Tibial nerve (tissue), 4 donors: ENCODE results near the gene BIVM. TPM values are rescaled to one million over a fixed set of nuclear protein-coding genes. Genes with fewer than 3 reads are reported as not detected.

Source experiments
- DNase-seq, 2 donors: peaks; one replicate each; pipeline ENCODE4 v3.0.0-alpha.2; 2019; ENCODE audit warnings: low spot score in 2 of 2
- H3K27ac ChIP-seq, 4 donors: fragments of 200-600 bp; sonication (generic) in 3 of 4; one replicate each; pipeline ENCODE4 v1.5.1; 2017 to 2019; ENCODE audit warnings: mild to moderate bottlenecking in 1 of 4
- H3K27me3 ChIP-seq, 2 donors: fragments of 200-600 bp; sonication (generic) in 1 of 2; one replicate each; pipeline versions ENCODE4 v1.5.1 to v1.6.0; 2017 to 2019
- H3K36me3 ChIP-seq, 3 donors: fragments of 200-600 bp; sonication (generic); one replicate each; pipeline ENCODE4 v1.5.1; 2018 to 2019
- H3K4me1 ChIP-seq, 4 donors: fragments of 200-600 bp; sonication (generic) in 3 of 4; one replicate each; pipeline ENCODE4 v1.5.1; 2017 to 2019
- H3K4me3 ChIP-seq, 4 donors: fragments of 200-600 bp; sonication (generic) in 3 of 4; one replicate each; pipeline ENCODE4 v1.5.1; 2017 to 2019; ENCODE audit warnings: mild to moderate bottlenecking in 1 of 4, moderate library complexity in 1 of 4
- H3K9me3 ChIP-seq, 4 donors: fragments of 200-600 bp; sonication (generic) in 3 of 4; one replicate each; pipeline ENCODE4 v1.5.1; 2017 to 2019
- EP300 ChIP-seq, 2 donors: sonication (generic); formaldehyde crosslinking; IDR thresholded peaks; one replicate each; pipeline ENCODE4 v1.6.1; 2017; ENCODE audit warnings: antibody characterized with exemption in 2 of 2, mild to moderate bottlenecking in 1 of 2
- POLR2A ChIP-seq, 2 donors: fragments of 450-650 bp; IDR thresholded peaks; one replicate each; pipeline ENCODE4 v1.6.1; 2017; ENCODE audit warnings: antibody characterized with exemption in 2 of 2, mild to moderate bottlenecking in 2 of 2, moderate library complexity in 2 of 2
- WGBS, 2 donors: methylation state at CpG; one replicate each; pipeline ENCODE4 v1.1.5; 2018; 5-methylcytosine and 5-hydroxymethylcytosine counted together
- total RNA-seq, 4 donors: library from RNA; depleted of rRNA; stranded (reverse); fragments of >200 nt; gene quantifications; one replicate each; pipeline ENCODE4 v1.1.0, GENCODE V29; 2016
- TF ChIP-seq, protein P1 (sequence below), 5 experiments: fragments of 200-600 bp in 3 of 5; fragments of 450-650 bp in 2 of 5; sonication (generic) in 3 of 5; IDR thresholded peaks; one replicate each; pipeline ENCODE4 v1.5.1; 2016 to 2019; ENCODE audit warnings: antibody characterized with exemption in 5 of 5, mild to moderate bottlenecking in 3 of 5, moderate library complexity in 2 of 5

BIVM gene
- total RNA-seq, 4 donors from 2014 or later = 11.8 to 33.5 (median 19.1) TPM

DNA sequence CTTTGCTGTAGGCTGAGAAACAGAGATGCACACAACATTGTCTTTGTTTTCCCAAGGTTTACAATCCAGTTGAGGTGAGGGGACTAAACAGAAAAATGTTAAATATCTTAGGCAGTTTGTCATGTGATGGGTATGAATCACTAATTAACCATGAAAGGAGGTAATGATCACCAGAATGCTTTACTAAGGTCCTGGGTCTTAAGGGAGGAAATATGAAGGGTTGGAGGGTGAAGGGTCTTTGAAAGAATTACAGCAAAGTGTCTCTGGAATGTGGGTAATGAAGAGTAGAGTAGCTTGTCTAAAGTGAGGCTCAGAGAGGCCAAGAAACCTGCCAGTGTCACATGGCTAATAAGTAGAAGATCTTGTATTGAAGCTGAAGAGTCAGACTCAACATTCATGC, 19.0 kb downstream of the BIVM start:
- H3K9me3 ChIP-seq = no peaks in the 10 kb centered on the region
- TF ChIP-seq, protein P1, sequence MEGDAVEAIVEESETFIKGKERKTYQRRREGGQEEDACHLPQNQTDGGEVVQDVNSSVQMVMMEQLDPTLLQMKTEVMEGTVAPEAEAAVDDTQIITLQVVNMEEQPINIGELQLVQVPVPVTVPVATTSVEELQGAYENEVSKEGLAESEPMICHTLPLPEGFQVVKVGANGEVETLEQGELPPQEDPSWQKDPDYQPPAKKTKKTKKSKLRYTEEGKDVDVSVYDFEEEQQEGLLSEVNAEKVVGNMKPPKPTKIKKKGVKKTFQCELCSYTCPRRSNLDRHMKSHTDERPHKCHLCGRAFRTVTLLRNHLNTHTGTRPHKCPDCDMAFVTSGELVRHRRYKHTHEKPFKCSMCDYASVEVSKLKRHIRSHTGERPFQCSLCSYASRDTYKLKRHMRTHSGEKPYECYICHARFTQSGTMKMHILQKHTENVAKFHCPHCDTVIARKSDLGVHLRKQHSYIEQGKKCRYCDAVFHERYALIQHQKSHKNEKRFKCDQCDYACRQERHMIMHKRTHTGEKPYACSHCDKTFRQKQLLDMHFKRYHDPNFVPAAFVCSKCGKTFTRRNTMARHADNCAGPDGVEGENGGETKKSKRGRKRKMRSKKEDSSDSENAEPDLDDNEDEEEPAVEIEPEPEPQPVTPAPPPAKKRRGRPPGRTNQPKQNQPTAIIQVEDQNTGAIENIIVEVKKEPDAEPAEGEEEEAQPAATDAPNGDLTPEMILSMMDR (IDR thresholded peaks at IDR 0.05) = no peak
- TF ChIP-seq EP300 (IDR thresholded peaks at IDR 0.05) = no peak
- no peak for TF ChIP-seq POLR2A (IDR thresholded peaks at IDR 0.05)
- H3K27ac ChIP-seq = no peak overlapping the region
- no peak for DNase-seq
- peaks cover 0 to 40% (median 8%) of the 10 kb centered on the region in 3 donors for H3K36me3 ChIP-seq
- H3K4me3 ChIP-seq = no peak overlapping the region
- peaks cover 0 to 3% (median 0%) of the 10 kb centered on the region in 4 donors for H3K4me1 ChIP-seq
- H3K27me3 ChIP-seq = no peaks in the 10 kb centered on the region

DNA sequence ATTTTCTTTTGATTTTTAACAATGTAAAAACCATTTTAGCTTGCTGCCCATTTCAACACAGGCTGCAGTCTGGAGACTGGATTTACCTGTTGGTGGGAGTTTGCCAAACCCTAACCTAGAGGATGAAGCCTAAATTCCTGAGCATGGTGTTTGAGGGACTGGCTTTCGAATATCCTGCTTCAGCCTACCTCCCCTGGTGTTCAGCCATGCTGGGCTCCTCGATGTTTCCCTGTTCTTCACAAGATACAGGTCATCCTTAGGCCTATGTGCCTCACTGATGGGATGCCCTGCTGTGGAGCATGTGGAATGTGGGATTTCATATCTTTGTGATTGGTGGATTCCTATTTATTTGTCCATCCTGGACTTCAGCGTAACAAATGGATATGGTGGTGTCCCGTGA, 26.5 kb downstream of the BIVM start:
- TF ChIP-seq, protein P1 (IDR thresholded peaks at IDR 0.05) = no peak
- TF ChIP-seq EP300 (IDR thresholded peaks at IDR 0.05) (no peak), POLR2A (IDR thresholded peaks at IDR 0.05) (no peak)
- peaks cover 0 to 71% (median 12%) of the 10 kb centered on the region in 3 donors for H3K36me3 ChIP-seq

DNA sequence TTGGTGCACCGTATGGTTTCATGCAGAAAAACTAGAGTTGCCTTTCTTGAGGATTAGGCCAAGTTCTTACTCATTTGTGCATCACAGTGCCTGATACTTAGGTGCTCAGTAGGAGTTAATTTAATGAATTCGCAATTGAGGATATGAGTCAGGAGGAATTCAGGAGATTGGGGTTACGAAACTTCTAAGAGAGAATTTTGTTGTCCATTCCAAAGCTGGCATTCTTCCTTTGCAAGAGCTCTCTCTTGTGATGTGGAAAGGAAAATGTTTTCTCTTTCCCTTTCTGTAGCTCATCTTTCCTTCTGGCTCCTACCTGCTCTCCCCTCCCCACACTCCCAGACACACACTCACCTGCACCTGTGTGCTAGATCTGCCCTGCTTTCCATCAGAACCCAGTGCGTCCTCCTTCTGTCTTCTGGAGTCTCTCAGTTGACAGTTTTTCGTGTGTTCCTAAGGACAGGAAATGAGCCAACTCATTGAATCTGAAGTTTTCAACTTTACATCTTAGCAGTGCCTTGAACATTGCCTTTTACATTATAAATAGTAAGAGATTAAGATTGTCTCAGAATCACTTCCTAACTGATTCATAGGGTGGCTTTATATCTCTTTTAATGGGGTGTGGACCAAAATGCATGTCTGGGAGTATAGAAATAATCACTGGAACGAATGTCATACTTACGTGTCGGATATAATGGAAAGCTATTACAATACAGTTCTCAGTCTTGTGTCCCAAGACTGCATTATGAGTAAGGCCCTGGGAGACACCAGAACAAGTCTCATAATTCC, 27.2 kb downstream of the BIVM start:
- no peak overlapping the region for H3K27ac ChIP-seq
- TF ChIP-seq, protein P1 (IDR thresholded peaks at IDR 0.05) = no peak
- no peak for TF ChIP-seq POLR2A (IDR thresholded peaks at IDR 0.05)
- no peak for TF ChIP-seq EP300 (IDR thresholded peaks at IDR 0.05)
- no peaks in the 10 kb centered on the region for H3K27me3 ChIP-seq
- no peak for DNase-seq
- 79 to 84% methylated on average over 8 of the region's 8 CpGs for WGBS, 2 donors
- H3K9me3 ChIP-seq = no peaks in the 10 kb centered on the region
- peaks cover 0 to 73% (median 12%) of the 10 kb centered on the region in 3 donors for H3K36me3 ChIP-seq
- H3K4me1 ChIP-seq = no peaks in the 10 kb centered on the region
- no peak overlapping the region for H3K4me3 ChIP-seq

More for the DNA sequence above, 26.5 kb downstream of the BIVM start:
- Histone ChIP-seq H3K4me3 (no peak overlapping the region), H3K4me1 (no peaks in the 10 kb centered on the region), H3K9me3 (no peaks in the 10 kb centered on the region), H3K27me3 (no peaks in the 10 kb centered on the region), H3K27ac (no peak overlapping the region)
- whole genome bisulfite sequencing, 2 donors = 94 to 100% methylated on average over 4 of the region's 4 CpGs
- no peak for DNase-seq

DNA sequence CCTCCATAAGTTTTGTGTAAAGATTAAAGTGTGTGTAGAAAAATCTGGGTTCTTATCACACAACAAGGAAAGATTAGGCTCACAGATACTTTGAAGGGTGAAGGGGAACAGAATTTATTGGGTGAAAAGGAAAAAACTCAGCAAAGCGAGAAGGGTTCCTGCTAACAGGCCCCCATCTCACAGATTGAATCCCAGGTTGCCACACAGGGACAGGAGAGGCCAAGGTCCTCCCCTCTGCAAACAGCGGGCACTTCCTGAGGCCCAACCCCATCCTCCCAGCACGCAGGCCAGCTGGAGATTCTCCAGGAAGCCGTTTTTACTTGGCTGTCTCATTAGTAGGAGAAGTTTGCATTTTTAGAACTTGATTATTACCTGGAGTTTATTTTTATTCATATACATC, 31.7 kb downstream of the BIVM start:
- WGBS, 2 donors = 56 to 65% methylated on average over 4 of the region's 4 CpGs
- Histone ChIP-seq H3K4me3 (no peak overlapping the region), H3K27ac (no peak overlapping the region), H3K36me3 (peaks cover 0 to 63% (median 0%) of the 10 kb centered on the region in 3 donors), H3K9me3 (no peaks in the 10 kb centered on the region), H3K27me3 (no peaks in the 10 kb centered on the region), H3K4me1 (no peaks in the 10 kb centered on the region)
- TF ChIP-seq, protein P1 (IDR thresholded peaks at IDR 0.05) = no peak
- TF ChIP-seq EP300 (IDR thresholded peaks at IDR 0.05) = no peak
- no peak for TF ChIP-seq POLR2A (IDR thresholded peaks at IDR 0.05)
- DNase-seq = no peak

DNA sequence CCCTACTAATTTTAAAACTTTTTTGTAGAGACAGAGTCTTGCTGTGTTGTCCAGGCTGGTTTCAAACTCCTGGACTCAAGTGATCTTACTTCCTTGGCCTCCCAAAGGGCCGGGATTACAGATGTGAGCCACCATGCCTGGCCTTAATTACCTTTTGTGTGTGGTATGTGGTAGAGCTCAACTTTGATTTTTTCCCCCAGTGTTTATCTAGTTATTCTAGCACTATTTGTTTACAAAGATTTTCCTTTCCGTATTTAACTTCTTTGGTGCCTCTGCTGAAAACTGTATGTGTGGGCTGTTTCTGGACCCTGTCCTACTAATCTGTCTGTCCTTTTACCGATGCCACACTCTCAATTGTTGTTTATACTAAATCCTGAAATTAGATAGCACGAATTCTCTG, 37.6 kb downstream of the BIVM start:
- TF ChIP-seq, protein P1 (IDR thresholded peaks at IDR 0.05) = no peak
- TF ChIP-seq POLR2A (IDR thresholded peaks at IDR 0.05) (no peak), EP300 (IDR thresholded peaks at IDR 0.05) (no peak)
- no peak for DNase-seq
- peaks cover 0 to 71% (median 0%) of the 10 kb centered on the region in 3 donors for H3K36me3 ChIP-seq
- 92 to 97% methylated on average over 4 of the region's 4 CpGs for WGBS, 2 donors
- no peaks in the 10 kb centered on the region for H3K9me3 ChIP-seq
- H3K4me1 ChIP-seq = no peaks in the 10 kb centered on the region
- H3K27me3 ChIP-seq = no peaks in the 10 kb centered on the region
- H3K27ac ChIP-seq = no peak overlapping the region
- H3K4me3 ChIP-seq = no peak overlapping the region
